A673 (cell line): ENCODE measurements around the gene ARHGAP4.

ENCODE experiments used
- EZH2 ChIP-seq: fragments of 200-600 bp; sonication (generic); IDR thresholded peaks from 2 replicates; pipeline ENCODE4 v1.6.1; 2017; ENCODE audit warnings: borderline replicate concordance, low read depth, mild to moderate bottlenecking, mixed read lengths, antibody characterized with exemption, low read length; ENCODE audit not compliant: poor library complexity, severe bottlenecking
- TF ChIP-seq, protein P1 (sequence below): fragments of 300-800, 200-600 bp; sonication (generic); conservative IDR thresholded peaks from 2 replicates; pipeline ENCODE4 v1.5.1; 2017; ENCODE audit warnings: low read depth, mild to moderate bottlenecking, antibody characterized with exemption, low read length, moderate library complexity, mixed read lengths

DNA sequence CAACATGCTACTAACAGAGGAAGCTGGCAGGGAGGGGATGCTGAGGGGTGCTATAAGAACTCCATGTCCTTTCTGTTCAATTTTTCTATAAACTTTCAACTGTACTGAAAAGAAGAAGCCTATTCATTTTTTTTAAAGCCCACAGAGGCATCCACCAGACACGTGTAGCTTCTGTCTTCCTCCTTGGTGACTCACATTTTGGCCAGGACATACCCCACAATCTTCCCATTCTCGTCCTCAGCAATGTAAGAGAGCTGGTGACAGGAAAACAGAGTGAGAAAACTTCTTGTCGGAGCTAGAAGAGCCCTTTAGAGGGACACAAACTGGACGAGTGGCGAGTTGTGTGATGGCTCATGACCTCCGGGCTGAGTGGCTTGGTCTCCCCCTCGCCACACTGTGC is 7.7 kb upstream of the ARHGAP4 start:
- TF ChIP-seq, protein P1, sequence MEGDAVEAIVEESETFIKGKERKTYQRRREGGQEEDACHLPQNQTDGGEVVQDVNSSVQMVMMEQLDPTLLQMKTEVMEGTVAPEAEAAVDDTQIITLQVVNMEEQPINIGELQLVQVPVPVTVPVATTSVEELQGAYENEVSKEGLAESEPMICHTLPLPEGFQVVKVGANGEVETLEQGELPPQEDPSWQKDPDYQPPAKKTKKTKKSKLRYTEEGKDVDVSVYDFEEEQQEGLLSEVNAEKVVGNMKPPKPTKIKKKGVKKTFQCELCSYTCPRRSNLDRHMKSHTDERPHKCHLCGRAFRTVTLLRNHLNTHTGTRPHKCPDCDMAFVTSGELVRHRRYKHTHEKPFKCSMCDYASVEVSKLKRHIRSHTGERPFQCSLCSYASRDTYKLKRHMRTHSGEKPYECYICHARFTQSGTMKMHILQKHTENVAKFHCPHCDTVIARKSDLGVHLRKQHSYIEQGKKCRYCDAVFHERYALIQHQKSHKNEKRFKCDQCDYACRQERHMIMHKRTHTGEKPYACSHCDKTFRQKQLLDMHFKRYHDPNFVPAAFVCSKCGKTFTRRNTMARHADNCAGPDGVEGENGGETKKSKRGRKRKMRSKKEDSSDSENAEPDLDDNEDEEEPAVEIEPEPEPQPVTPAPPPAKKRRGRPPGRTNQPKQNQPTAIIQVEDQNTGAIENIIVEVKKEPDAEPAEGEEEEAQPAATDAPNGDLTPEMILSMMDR, result no peak
- TF ChIP-seq EZH2, result no peak
